Right ventricle myocardium superior (tissue), 1 donor: ENCODE data around the gene WWOX. TPM values are rescaled to one million over a fixed set of nuclear protein-coding genes. Genes with fewer than 3 reads are reported as not detected.

Experiments
- ATAC-seq: fragments of 200-7000 bp; cut with Tn5 transposase; one replicate; pipeline ENCODE4 v1.9.1; 2020; ENCODE audit warnings: mild to moderate bottlenecking; ENCODE audit not compliant: poor library complexity
- DNase-seq: peaks from one replicate; pipeline ENCODE4 v3.0.0-alpha.2; 2020
- intact Hi-C: fragments of 100-400 bp; cut with DNase I; formaldehyde crosslinking; loops from one replicate; pipeline ENCODE4 v1.11.2; 2022
- total RNA-seq: library from RNA; stranded (reverse); fragmentation: NEBNext Ultra II Directional; extraction: Animal tissue kit (Norgen Biotek cat#: 25700); gene quantifications from one replicate; pipeline ENCODE4 v1.2.1, GENCODE V29; 2021
- donor health status: DM: no; HTN: yes; CAD: no; lungs with severe emphysema.

WWOX gene
- total RNA-seq, 1 donor from 2014 or later, result 11.5 TPM

- DNase-seq (no peak), ATAC-seq (no peak)
- intact Hi-C loops, result no loop called here
These were observed 606.2 kb downstream of the WWOX start for GRCh38 chr16:78705694-78706093.

GRCh38 chr16:78706637-78707036 lies 607.2 kb downstream of the WWOX start:
- intact Hi-C loops, result no loop called here
- ATAC-seq (no peak), DNase-seq (no peak)

GRCh38 chr16:78709137-78709884 lies 609.9 kb downstream of the WWOX start:
- no peak for ATAC-seq
- no peak for DNase-seq
- intact Hi-C loops, result no loop called here

- intact Hi-C loops, result no loop called here
- ATAC-seq (no peak), DNase-seq (no peak)
These were observed 615.7 kb downstream of the WWOX start for GRCh38 chr16:78715106-78715505.

GRCh38 chr16:78715673-78716072 lies 616.2 kb downstream of the WWOX start:
- no peak for ATAC-seq
- intact Hi-C loops, result no loop called here
- no peak for DNase-seq

- DNase-seq (no peak), ATAC-seq (no peak)
- intact Hi-C loops, result no loop called here
These were observed 618.7 kb downstream of the WWOX start for GRCh38 chr16:78718141-78718540.

- no peak for DNase-seq
- ATAC-seq, result no peak
- intact Hi-C loops, result no loop called here
These were observed 621.0 kb downstream of the WWOX start for GRCh38 chr16:78720416-78720815.

- intact Hi-C loops, result no loop called here
- ATAC-seq (no peak), DNase-seq (no peak)
These were observed 628.1 kb downstream of the WWOX start for GRCh38 chr16:78727536-78727935.

GRCh38 chr16:78729687-78730086 lies 630.2 kb downstream of the WWOX start:
- intact Hi-C loops, result no loop called here
- ATAC-seq, result no peak
- DNase-seq, result no peak

GRCh38 chr16:78731785-78732184 lies 632.3 kb downstream of the WWOX start:
- ATAC-seq, result no peak
- intact Hi-C loops, result no loop called here
- DNase-seq, result no peak

GRCh38 chr16:78732696-78733095 lies 633.2 kb downstream of the WWOX start:
- intact Hi-C loops, result no loop called here
- ATAC-seq (no peak), DNase-seq (no peak)

- DNase-seq, result no peak
- intact Hi-C loops, result no loop called here
- ATAC-seq, result no peak
These were observed 635.9 kb downstream of the WWOX start for GRCh38 chr16:78735337-78735736.

- ATAC-seq (no peak), DNase-seq (no peak)
- intact Hi-C loops, result no loop called here
These were observed 638.2 kb downstream of the WWOX start for GRCh38 chr16:78737630-78738029.

GRCh38 chr16:78738557-78738956 lies 639.1 kb downstream of the WWOX start:
- ATAC-seq (no peak), DNase-seq (no peak)
- intact Hi-C loops, result no loop called here

- no peak for ATAC-seq
- intact Hi-C loops, result no loop called here
- no peak for DNase-seq
These were observed 640.8 kb downstream of the WWOX start for GRCh38 chr16:78740269-78740668.

- ATAC-seq (no peak), DNase-seq (no peak)
- intact Hi-C loops, result no loop called here
These were observed 643.2 kb downstream of the WWOX start for GRCh38 chr16:78742501-78743283.

GRCh38 chr16:78743556-78743955 lies 644.1 kb downstream of the WWOX start:
- no peak for ATAC-seq
- DNase-seq, result no peak
- intact Hi-C loops, result no loop called here

GRCh38 chr16:78744099-78744498 lies 644.6 kb downstream of the WWOX start:
- DNase-seq (no peak), ATAC-seq (no peak)
- intact Hi-C loops, result no loop called here

GRCh38 chr16:78744796-78745107 lies 645.3 kb downstream of the WWOX start:
- ATAC-seq, result no peak
- intact Hi-C loops, result no loop called here

More at GRCh38 chr16:78744796-78745107, 645.3 kb downstream of the WWOX start:
- no peak for DNase-seq
